ENCODE results near the gene ZNF354B.
A peak's percentile ranks its signal among the peaks of the same experiment; 100 is the strongest.
"Not testable (repeated sequence)": the region's sequence is repeated elsewhere in the genome, so short reads cannot be mapped to it uniquely, and the experiment has no call there.

ZNF354B gene

DNA sequence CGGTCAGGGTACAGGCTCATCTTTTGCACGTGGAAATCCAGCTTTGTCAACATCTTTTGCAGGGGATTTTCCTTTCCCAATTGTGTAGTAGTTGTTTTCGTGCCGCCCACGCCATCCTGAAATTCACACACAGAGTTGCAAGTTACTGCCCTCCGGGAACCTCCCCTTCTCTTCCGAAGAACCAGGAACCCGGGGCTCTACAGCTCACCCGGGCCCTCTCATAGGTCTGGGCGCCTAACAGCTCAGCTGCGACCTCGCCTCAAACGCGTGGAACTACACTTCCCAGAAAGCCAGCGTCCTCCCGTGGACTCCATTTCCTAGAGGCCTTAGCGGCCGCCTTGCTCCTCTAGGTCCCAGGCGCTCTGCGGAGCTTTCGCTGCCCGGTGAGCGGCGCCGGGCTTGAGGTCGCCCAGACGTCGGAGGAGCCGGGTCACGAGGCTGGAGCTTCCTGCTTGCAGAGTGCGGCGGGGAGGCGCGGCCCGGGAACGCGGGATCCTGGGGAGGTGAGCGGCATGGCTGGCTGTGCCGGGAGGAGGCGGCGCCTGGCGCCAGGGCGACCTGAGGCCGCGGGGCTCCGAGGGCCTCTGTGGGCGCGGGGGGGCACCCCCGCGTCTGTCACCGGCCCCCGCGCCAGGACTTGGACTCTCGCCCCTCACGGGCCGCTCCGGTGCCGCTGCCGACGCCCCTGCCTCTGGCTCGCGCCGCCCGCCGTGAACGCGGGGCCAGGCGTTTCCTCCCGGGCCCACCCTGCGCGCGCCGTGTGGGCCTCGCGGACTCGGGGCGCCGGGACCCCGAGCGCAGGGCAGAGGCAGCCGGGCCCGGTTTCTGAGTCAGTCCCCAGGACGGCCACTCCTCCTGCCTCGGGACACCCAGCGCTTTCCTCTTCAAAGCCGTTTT, at the start of gene ZNF354B:
Gene ZNF354B (plus strand): TSS at position 329 of the 897 bp plus-strand sequence. CDS start 1,095 bp downstream, outside the sequence.
- in situ Hi-C loops (cut with HindIII; ENCODE audit: low pct_ligation_motif_present, low pct_unique_long_range_greater_than_20kb, low sequenced_read_pairs), result no loop called here
- peak; percentile 83 for DNase-seq

DNA sequence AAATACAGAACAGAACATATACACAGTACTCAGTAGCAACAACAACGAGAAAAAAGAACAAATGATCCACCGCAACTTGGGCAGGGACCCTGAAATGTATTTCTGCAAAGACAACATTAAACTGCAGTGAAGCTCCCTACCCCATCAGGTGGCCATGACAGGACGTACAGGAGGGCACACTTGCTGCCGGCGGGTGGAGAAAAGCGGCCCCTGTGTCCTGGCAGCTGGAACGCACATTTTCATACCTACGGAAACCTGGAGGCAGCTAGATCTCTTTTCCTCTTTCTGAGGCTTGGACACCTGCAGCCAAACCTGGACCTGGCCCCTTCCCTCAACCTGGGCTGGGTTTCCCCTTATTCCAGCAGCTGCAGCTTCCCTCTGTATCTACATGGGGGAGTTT, 42.2 kb upstream of the ZNF354B start:
- no peak for DNase-seq
- in situ Hi-C loops (cut with HindIII; ENCODE audit: low pct_ligation_motif_present, low pct_unique_long_range_greater_than_20kb, low sequenced_read_pairs), result no loop called here

DNA sequence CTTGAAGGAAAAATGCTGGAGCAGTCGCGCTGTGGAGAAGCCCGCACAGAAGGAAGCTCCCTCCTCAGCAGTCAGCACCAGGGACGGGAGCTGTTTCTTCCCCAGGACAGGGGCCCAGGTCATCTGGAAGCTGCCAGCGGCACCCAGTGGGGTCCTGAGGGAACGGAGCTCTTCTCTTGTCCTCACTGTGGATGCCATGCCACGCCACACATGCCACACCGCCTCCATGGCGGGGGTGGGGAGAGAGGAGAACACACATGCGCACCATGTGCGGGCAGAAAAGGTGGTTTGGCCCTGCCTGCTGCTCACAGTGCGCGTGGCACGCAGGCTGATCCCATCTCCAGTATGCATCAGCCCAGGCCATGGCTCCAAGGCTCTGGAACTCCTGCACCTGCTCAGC, 41.7 kb upstream of the ZNF354B start:
- DNase-seq, result no peak
- in situ Hi-C loops (cut with HindIII; ENCODE audit: low pct_ligation_motif_present, low pct_unique_long_range_greater_than_20kb, low sequenced_read_pairs), result no loop called here

DNA sequence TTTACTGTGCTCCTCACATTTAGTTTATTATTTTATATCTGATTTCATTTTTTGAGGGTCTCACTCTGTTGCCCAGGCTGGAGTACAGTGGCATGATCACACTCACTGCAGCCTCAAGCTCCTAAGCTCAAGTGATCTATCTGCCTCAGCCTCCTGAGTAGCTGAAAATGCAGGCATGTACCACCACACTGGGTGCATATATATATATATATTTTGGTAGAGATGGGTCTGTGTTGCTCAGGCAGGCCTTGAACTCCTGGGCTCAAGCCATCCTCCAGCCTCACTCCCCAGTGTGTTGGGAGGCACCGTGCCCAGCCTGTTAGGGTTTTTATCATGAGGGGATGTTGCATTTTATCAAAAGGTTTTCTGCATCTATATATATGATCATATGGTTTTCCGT, 39.8 kb upstream of the ZNF354B start:
- in situ Hi-C loops (cut with HindIII; ENCODE audit: low pct_ligation_motif_present, low pct_unique_long_range_greater_than_20kb, low sequenced_read_pairs), result no loop called here

DNA sequence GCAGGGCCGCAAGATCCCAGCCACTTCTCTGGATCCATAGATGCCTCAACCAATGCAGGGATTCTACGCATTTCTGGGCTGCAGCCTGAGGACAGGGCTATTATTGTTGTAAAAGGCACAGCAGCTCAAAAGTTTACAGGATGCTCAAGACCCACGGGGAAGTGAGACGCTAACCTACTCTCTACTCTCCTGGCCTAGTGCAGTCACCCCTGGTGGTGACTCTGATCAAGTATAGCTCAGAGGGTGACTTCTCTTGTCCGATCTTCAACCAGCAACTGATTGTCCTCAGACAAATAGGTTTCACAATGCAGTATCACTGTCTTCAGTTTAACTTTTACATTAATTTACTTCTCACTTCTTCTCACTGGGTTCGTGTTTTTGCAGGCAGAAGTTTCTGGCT, 34.3 kb upstream of the ZNF354B start:
- no peak for DNase-seq
- in situ Hi-C loops (cut with HindIII; ENCODE audit: low pct_ligation_motif_present, low pct_unique_long_range_greater_than_20kb, low sequenced_read_pairs), result no loop called here

More for the DNA sequence above, 39.8 kb upstream of the ZNF354B start:
- DNase-seq, result no peak

DNA sequence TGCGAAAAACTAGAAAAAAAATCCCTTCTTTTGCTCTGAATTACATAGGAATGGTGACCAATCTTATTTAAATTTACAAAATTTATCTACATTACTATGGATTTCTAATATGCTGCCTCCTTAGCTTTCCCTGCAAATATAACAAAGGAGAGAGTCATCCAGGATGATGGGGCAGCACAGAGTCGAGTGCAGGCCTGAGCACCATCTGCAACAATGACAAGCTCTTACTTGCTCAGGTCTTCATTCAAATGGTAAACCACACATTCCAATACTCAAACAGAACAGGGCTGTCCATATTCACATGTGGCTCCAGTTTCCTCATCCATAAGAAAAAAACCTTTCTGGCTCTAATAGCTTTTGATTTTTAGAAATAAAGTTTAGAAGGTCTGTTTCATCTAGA, 33.5 kb upstream of the ZNF354B start:
- in situ Hi-C loops (cut with HindIII; ENCODE audit: low pct_ligation_motif_present, low pct_unique_long_range_greater_than_20kb, low sequenced_read_pairs), result no loop called here
- DNase-seq, result no peak

DNA sequence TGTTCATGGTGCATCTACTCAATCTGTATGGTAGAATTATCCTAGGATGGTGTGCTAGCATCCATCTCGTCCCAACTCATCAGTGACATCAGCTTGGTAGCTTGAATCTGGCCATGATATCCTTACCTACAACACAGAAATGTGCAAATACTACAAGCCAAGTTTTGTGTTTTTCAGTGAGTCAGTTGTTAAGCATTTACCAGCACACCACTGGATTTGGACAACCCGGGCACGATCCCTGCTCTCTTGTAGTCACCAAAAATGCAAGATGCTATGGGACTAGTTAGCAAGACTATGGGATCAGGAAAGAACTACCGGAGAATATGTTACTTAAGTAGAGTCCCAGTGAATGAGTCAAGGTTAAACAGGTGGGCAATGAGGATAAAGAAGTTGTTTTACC, 32.1 kb upstream of the ZNF354B start:
- in situ Hi-C loops (cut with HindIII; ENCODE audit: low pct_ligation_motif_present, low pct_unique_long_range_greater_than_20kb, low sequenced_read_pairs), result no loop called here

DNA sequence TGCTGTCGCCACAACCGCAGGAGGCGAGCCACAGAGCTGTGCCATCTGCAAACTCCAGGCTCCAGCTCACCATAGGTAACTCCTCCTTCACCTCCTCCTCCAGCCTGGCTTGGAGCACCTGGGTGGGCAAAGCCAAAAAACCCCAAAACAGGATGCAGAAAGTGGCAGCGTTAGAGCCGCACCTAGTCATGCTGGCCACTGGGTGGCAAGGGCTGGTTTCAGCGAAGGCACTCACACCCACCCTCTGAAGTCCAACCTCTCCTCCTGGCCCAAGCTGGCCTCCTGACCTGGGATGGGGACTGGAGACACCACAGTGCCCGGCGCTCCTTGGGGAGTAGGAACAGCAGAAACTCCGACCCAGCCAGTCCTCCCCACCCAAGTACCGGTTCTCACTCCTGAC, 28.7 kb upstream of the ZNF354B start:
- in situ Hi-C loops (cut with HindIII; ENCODE audit: low pct_ligation_motif_present, low pct_unique_long_range_greater_than_20kb, low sequenced_read_pairs), result no loop called here
- DNase-seq, result no peak

More for the DNA sequence above, 32.1 kb upstream of the ZNF354B start:
- DNase-seq, result no peak

DNA sequence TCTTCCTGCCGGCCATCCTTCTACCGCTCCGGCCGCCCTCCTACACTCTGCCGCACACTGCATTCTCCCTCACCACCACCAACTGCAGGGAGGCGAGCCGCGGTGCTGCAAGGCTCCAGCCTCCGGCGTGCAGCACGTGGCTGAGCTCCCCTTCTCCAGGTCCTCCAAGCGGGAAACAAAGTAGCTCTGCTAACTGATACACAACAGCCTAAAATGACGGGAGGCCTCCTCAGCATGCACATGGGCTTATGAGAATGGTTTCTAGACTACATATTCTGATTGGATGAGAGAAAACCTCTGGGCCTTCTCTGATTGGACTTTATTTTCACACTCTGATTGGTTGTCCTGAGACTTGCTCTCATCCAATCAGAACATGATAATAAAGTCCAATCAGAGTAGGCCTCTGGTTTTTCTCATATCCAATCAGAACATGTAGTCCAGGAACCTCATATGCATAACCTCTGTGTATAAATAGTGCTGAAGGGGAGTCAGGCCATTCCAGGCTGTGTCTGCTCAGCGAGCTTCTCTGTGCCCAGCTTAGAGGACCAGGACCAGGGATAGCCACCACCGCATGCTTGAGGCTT, 27.0 kb upstream of the ZNF354B start:
- in situ Hi-C loops (cut with HindIII; ENCODE audit: low pct_ligation_motif_present, low pct_unique_long_range_greater_than_20kb, low sequenced_read_pairs), result no loop called here

DNA sequence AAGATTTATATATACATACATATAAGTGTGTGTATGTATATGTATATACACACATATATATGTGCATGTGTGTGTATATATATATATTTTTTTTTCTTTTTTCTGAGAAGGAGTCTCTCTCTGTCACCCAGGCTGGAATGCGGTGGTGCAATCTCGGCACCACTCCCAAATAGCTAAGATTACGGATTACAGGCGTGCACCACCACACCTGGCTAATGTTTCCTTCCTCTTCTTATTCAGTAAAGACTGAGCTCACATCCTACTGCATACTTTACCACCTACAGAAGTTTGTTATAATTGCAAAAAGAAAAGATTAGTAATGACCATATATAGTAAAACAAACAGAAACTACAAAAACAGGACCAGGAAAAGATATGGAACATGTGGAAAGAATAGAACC, 23.1 kb upstream of the ZNF354B start:
- no peak for DNase-seq
- in situ Hi-C loops (cut with HindIII; ENCODE audit: low pct_ligation_motif_present, low pct_unique_long_range_greater_than_20kb, low sequenced_read_pairs), result no loop called here

More for the DNA sequence above, 27.0 kb upstream of the ZNF354B start:
- DNase-seq, result no peak

DNA sequence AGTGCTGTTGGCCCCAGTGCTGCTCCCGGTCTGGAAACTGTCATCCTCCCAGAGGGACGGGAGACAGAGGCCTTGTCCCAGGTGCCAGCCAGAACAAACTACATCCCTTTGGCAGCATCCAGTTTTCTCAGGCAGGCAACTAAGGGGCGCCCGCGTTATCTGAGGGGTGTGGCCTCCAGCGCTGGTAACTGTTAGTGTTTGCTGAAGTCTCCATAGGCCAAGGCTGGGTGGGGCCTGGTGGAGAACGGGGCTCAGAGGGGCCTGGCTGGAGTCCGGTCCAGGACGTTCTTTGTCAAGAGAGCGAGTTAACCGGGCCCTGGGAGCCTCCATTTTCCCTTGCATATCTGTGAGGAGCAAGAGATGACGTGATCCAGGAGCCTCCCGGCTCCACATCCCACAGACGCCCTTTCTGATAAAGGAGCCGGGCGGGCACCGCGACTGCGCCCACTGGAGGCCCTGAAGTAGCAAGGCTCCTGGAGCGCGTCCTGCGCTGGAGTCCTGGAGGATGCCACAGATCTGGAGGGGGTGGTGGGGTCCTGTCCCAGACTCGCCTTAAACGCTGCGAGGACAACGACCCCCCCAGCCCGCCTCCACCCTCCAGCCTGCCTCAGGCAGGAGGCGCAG, 20.9 kb upstream of the ZNF354B start:
- DNase-seq; in situ Hi-C loops (cut with HindIII; ENCODE audit: low pct_ligation_motif_present, low pct_unique_long_range_greater_than_20kb, low sequenced_read_pairs): not testable (repeated sequence)

DNA sequence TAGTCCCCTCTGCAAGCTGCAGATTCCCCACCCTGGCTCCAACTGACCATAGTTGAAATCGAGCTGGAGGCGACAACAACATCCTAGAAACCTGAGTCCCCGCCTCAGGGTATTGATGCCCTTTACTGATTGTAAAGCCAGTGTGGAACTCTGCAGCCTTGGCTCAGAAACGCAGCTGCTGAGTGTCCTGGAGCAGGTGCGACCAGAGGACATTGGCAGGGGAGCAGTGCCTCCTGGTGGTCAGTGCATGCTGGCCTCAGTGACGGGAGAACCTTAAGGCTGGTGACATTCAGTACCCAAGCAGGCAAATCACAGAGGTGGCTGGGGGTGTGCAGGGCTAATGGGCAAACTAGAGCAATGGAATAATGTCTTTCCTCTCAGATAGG, 20.4 kb upstream of the ZNF354B start:
- no peak for DNase-seq
- in situ Hi-C loops (cut with HindIII; ENCODE audit: low pct_ligation_motif_present, low pct_unique_long_range_greater_than_20kb, low sequenced_read_pairs), result no loop called here

DNA sequence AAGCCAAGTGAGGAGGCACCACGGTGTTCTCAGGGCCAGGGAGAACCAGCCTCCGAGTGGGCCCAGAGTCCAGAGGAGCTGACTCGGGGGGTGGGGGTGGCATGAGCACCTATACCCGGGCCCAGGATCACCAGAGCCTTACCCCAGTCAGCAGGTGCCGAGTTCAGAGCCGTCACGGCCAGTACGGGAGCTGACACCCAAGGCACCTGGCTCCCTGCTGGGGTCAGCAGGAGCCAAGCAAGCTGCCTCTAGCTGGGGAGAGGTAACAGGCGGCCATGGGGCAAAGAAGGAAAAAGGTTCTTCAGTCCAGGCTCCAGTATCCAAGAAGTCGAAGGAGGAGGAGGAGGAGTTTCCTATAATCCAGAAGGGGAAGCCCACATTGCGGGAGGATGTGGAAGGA, 19.4 kb upstream of the ZNF354B start:
- in situ Hi-C loops (cut with HindIII; ENCODE audit: low pct_ligation_motif_present, low pct_unique_long_range_greater_than_20kb, low sequenced_read_pairs); DNase-seq: not testable (repeated sequence)

DNA sequence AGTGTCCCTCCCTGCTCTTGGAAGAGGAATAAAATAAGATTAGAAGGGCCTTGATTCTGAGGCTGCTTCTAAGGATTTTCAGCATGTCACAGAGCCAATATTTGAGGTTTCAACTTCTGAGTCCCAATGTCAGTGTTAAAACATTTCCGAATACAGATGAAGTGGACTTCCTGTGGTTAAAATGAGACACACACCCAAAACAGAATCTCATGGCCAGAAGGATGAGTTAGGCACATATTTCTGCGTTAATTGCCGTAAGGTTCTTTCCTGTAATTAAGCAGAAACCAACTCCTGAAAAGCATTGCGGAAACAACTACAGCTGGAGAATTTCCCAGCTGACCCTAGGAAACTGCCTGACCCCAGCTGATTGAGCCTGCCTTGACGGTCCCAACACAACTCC, 10.4 kb upstream of the ZNF354B start:
- in situ Hi-C loops (cut with HindIII; ENCODE audit: low pct_ligation_motif_present, low pct_unique_long_range_greater_than_20kb, low sequenced_read_pairs), result no loop called here
- DNase-seq, result no peak

DNA sequence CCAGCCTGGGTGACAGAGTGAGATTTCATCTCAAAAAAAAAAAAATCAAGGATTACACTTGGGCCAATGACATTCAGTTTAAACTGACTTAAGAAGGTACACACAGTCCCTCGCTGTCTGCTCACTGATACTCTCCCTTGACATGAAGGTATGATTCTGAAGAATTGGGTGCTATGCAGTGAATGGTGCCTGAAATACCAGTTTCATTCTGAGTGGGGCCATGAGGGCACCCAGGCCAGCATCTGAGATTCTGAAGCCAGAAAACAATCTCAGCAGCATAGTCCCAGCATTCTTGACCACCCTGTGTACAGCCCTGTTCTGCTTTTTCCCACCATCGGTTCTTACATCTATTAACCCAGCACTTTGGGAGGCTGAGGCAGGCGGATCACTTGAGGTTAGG, 7.8 kb upstream of the ZNF354B start:
- no peak for DNase-seq
- in situ Hi-C loops (cut with HindIII; ENCODE audit: low pct_ligation_motif_present, low pct_unique_long_range_greater_than_20kb, low sequenced_read_pairs), result no loop called here

DNA sequence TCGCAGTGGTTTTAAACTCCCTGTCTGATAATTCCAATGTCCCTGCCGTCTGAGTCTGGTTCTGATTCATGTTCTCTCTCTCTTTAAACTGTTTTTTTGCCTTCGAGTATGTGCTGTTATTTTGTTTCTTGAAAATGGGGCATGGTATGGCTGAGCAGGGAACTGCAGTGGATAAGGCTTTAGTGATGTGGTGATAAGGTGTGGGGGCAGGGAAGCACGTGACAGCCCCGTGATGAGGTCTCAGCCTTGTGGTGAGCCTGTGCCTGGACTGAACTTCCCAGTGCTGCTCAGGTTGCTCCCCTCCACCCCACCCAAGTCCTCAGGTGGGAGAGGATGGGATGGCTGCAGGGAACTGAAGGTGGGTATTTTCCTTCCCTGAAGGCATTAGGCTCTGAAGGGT, 5.5 kb upstream of the ZNF354B start:
- in situ Hi-C loops (cut with HindIII; ENCODE audit: low pct_ligation_motif_present, low pct_unique_long_range_greater_than_20kb, low sequenced_read_pairs), result no loop called here
- no peak for DNase-seq

DNA sequence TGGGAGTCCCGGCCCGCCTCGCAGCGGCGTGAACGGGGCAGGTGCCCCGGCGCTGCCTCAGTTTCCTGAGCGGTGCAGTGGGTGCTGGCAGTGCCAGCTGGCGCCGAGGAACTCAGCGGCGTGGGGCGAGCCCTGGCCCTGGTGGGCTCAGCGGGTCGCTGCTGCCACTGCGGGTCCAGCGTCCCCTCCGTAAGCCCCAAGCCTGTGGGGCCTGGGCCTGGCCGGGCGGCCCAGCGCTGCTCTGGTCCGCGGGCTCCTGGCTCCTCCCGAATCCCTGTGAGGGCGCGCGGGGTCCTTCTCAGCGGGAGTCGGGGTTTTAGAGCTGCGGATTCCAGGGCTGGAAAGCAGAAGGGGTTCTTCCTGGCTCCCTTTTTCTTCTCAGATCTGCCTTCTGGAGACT, 862 bp downstream of the ZNF354B start:
- DNase-seq; in situ Hi-C loops (cut with HindIII; ENCODE audit: low pct_ligation_motif_present, low pct_unique_long_range_greater_than_20kb, low sequenced_read_pairs): not testable (repeated sequence)

DNA sequence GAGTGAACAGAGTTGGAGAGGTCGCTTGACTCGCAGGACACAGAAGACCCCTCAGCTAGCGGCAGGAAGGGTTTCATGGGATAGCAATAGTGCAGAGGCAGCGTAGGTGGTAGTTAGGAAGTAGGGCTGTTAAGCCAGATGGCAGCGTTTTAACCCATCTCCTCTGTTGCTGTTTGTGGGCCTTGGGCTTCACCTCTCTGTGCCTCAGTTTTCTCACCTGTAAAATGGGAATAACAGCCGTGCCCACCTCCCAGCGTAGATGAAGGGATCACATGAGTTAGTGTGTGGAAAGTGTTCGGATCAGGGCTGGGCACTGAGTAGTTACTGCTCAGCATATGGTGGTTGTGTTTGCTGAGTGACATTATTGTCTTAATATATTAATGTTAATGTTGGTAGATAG, 1.9 kb downstream of the ZNF354B start:
- in situ Hi-C loops (cut with HindIII; ENCODE audit: low pct_ligation_motif_present, low pct_unique_long_range_greater_than_20kb, low sequenced_read_pairs), result no loop called here
- DNase-seq, result no peak

DNA sequence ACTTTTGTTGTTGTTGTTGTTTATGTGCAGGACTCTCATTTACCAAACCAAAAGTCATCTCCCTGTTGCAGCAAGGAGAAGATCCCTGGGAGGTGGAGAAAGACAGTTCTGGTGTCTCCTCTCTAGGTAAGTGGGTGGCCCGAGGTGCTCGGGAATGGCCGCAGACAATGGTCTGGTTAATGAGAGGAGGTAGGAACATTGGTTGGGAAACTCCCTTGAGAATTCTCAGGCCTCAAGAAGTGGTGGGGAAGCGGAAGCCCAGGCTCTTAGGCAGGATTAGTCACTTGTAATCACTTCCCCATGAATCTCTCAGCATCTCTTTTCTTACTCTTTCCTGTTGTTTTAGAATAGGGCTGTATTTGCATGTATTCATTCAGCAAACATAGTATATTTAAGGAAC, 7.2 kb downstream of the ZNF354B start:
- no peak for DNase-seq
- in situ Hi-C loops (cut with HindIII; ENCODE audit: low pct_ligation_motif_present, low pct_unique_long_range_greater_than_20kb, low sequenced_read_pairs), result no loop called here

DNA sequence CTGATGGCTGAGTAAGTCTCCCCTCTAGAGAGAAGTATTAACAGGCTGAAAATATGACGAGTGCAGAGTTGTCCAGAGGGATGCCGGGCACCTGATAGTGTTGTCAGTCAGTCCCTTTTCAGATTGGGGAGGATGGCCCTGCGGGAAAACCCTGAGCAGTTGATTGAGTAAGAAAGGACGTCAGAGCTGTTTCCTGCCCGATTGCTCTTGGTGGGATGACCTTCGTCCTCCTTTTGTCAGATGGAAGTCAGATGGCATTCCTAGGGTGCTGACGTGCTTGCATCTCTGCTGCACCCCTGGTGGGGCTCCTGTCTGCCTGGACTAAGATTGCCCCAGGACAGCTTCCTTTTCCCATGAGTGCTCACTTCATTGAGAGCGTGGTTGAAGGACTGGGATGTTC, 9.8 kb downstream of the ZNF354B start:
- in situ Hi-C loops (cut with HindIII; ENCODE audit: low pct_ligation_motif_present, low pct_unique_long_range_greater_than_20kb, low sequenced_read_pairs), result no loop called here

More for the DNA sequence above, 9.8 kb downstream of the ZNF354B start:
- DNase-seq, result no peak
